HepG2 (cell line): Measurements from ENCODE around the gene OR4M1. TPM values are rescaled to one million over a fixed set of nuclear protein-coding genes. Genes with fewer than 3 reads are reported as not detected.
"Not testable (repeated sequence)": the region's sequence is repeated elsewhere in the genome, so short reads cannot be mapped to it uniquely, and the experiment has no call there.

Source experiments
- ATAC-seq: fragments of 200-7000 bp; cut with Tn5 transposase; 3 replicates; pipeline ENCODE4 v1.9.1; 2020; ENCODE audit warnings: mild to moderate bottlenecking, moderate library complexity
- BruUV-seq: library from RNA; stranded (reverse); fragments of 400-500 nt; replicated peaks from 2 replicates; lab custom pipeline; 2021; lab: Mats Ljungman, UMichigan
- CTCF ChIA-PET: fragments of 300-600 bp; formaldehyde crosslinking; extraction: SDS; loops from one replicate; lab custom pipeline; 2021; ENCODE audit warnings: low total read pairs, inconsistent platforms, low intra/inter-chr PET ratio; lab: Yijun Ruan, JAX
- POLR2A ChIA-PET: fragments of 350-600 bp; sonication (Branson Sonifier 250); formaldehyde crosslinking; loops from one replicate; lab custom pipeline; 2020; ENCODE audit warnings: antibody characterized with exemption, inconsistent platforms; lab: Yijun Ruan, JAX
- DNase-seq: peaks from one replicate; pipeline ENCODE4 v3.0.0-alpha.2; 2015; ENCODE audit warnings: low spot score
- FAIRE-seq: peaks from 3 replicates; lab custom pipeline; 2011; peaks lifted over from hg19 to GRCh38; lab: Jason Lieb, UNC
- H2AFZ ChIP-seq: one replicate; pipeline ENCODE4 v1.6.1; 2011; ENCODE audit warnings: low read length, inconsistent platforms
- H3K27ac ChIP-seq: fragments of 300-600 bp; 3 replicates; pipeline ENCODE4 v1.8.0; 2011; ENCODE audit warnings: mixed run types, mild to moderate bottlenecking, mixed read lengths, low read length, inconsistent platforms; ENCODE audit not compliant: insufficient read depth; ENCODE audit errors: extremely low read length
- H3K27me3 ChIP-seq, 2 experiments: fragments of 200-600 bp in 1 of 2; 2 replicates in 1 of 2; 3 replicates in 1 of 2; pipeline versions ENCODE4 v1.6.0 to v1.8.0; 2011; ENCODE audit warnings: low read length in 2 of 2, mild to moderate bottlenecking in 2 of 2, moderate library complexity in 2 of 2, inconsistent platforms in 1 of 2; ENCODE audit not compliant: insufficient read depth in 2 of 2, control insufficient read depth in 1 of 2
- H3K36me3 ChIP-seq, 2 experiments: fragments of 200-600 bp in 1 of 2; replicated peaks in 1 of 2; 2 replicates in 1 of 2; 3 replicates in 1 of 2; pipeline versions ENCODE4 v1.5.1 to v1.8.0; 2011; ENCODE audit warnings: low read length in 2 of 2, inconsistent platforms in 1 of 2; ENCODE audit not compliant: insufficient read depth in 2 of 2, control insufficient read depth in 1 of 2
- H3K4me1 ChIP-seq: 2 replicates; pipeline ENCODE4 v1.5.1; 2012; ENCODE audit warnings: low read length, inconsistent platforms; ENCODE audit not compliant: insufficient read depth
- H3K4me2 ChIP-seq: 2 replicates; pipeline ENCODE4 v1.6.0; 2011; ENCODE audit warnings: low read depth, low read length, inconsistent platforms
- H3K4me3 ChIP-seq, 3 experiments: fragments of 200-600 bp in 1 of 3; sonication (generic), shearing (Covaris generic) in 1 of 3; replicated peaks in 1 of 3; 2 replicates each; pipeline ENCODE4 v1.5.1; 2011 to 2016; ENCODE audit warnings: low read length in 3 of 3, inconsistent platforms in 2 of 3, low read depth in 2 of 3, mild to moderate bottlenecking in 2 of 3, control low read depth in 1 of 3, mixed read lengths in 1 of 3; ENCODE audit not compliant: insufficient read depth in 1 of 3
- H3K79me2 ChIP-seq: one replicate; pipeline ENCODE4 v1.6.1; 2011; ENCODE audit warnings: low read length, inconsistent platforms; ENCODE audit not compliant: insufficient read depth
- H3K9ac ChIP-seq: 2 replicates; pipeline ENCODE4 v1.6.0; 2011; ENCODE audit warnings: mild to moderate bottlenecking, low read depth, low read length, inconsistent platforms; ENCODE audit not compliant: insufficient read depth
- H3K9me3 ChIP-seq: 2 replicates; pipeline ENCODE4 v1.5.1; 2012; ENCODE audit warnings: mild to moderate bottlenecking, low read length
- H4K20me1 ChIP-seq: 2 replicates; pipeline ENCODE4 v1.6.0; 2011; ENCODE audit warnings: inconsistent platforms, mild to moderate bottlenecking, low read length, moderate library complexity; ENCODE audit not compliant: insufficient read depth
- CCAR2 ChIP-seq: fragments of 200-400 bp; formaldehyde crosslinking; optimal IDR thresholded peaks from 2 replicates; pipeline ENCODE3; 2018; ENCODE audit warnings: low read depth, mild to moderate bottlenecking, low read length, moderate library complexity
- CCDC6 ChIP-seq: sonication (generic); formaldehyde crosslinking; IDR thresholded peaks from 2 replicates; pipeline ENCODE4 v1.8.1; 2022; ENCODE audit warnings: mild to moderate bottlenecking, missing genetic modification reagents, moderate library complexity
- HES4 ChIP-seq: sonication (generic); formaldehyde crosslinking; IDR thresholded peaks from 2 replicates; pipeline ENCODE4 v1.9.0; 2021; ENCODE audit warnings: mild to moderate bottlenecking, missing genetic modification reagents, borderline replicate concordance
- NBN ChIP-seq: fragments of 450-650 bp; conservative IDR thresholded peaks from 2 replicates; pipeline ENCODE4 v1.6.1; 2017
- PCBP2 ChIP-seq: fragments of 200-400 bp; formaldehyde crosslinking; optimal IDR thresholded peaks from 2 replicates; pipeline ENCODE3; 2018; ENCODE audit warnings: low read length, low read depth; ENCODE audit not compliant: poor library complexity, severe bottlenecking
- RCOR2 ChIP-seq: IDR thresholded peaks from 2 replicates; pipeline ENCODE4 v1.6.1; 2016; ENCODE audit warnings: missing biosample characterization, missing genetic modification reagents
- RFX3 ChIP-seq: IDR thresholded peaks from 2 replicates; pipeline ENCODE4 v1.6.1; 2016; ENCODE audit warnings: missing biosample characterization, missing genetic modification reagents
- SOX5 ChIP-seq: IDR thresholded peaks from 2 replicates; pipeline ENCODE4 v1.6.1; 2016; ENCODE audit warnings: borderline replicate concordance
- SRSF9 ChIP-seq: fragments of 200-400 bp; formaldehyde crosslinking; IDR thresholded peaks from 2 replicates; pipeline ENCODE4 v1.6.1; 2018; ENCODE audit warnings: borderline replicate concordance, mild to moderate bottlenecking, low read depth, low read length; ENCODE audit not compliant: insufficient read depth, poor library complexity, severe bottlenecking
- TEF ChIP-seq: sonication (generic); formaldehyde crosslinking; IDR thresholded peaks from 2 replicates; pipeline ENCODE4 v1.5.0; 2020; ENCODE audit warnings: missing genetic modification reagents
- ZFAT ChIP-seq: sonication (generic); formaldehyde crosslinking; conservative IDR thresholded peaks from 2 replicates; pipeline ENCODE4 v1.8.1; 2023; ENCODE audit warnings: missing genetic modification reagents, inconsistent platforms
- ZNF121 ChIP-seq: sonication (generic); formaldehyde crosslinking; IDR thresholded peaks from 2 replicates; pipeline ENCODE4 v1.5.0; 2020; ENCODE audit warnings: mild to moderate bottlenecking, missing genetic modification reagents
- ZNF251 ChIP-seq: sonication (generic); formaldehyde crosslinking; IDR thresholded peaks from 2 replicates; pipeline ENCODE4 v1.9.0; 2021; ENCODE audit warnings: mild to moderate bottlenecking, missing genetic modification reagents
- ZNF335 ChIP-seq: sonication (generic); formaldehyde crosslinking; IDR thresholded peaks from 2 replicates; pipeline ENCODE4 v1.4.0; 2020; ENCODE audit warnings: missing genetic modification reagents
- ZNF441 ChIP-seq: sonication (generic); formaldehyde crosslinking; IDR thresholded peaks from 2 replicates; pipeline ENCODE4 v1.7.0; 2021; ENCODE audit warnings: missing genetic modification reagents, borderline replicate concordance
- ZNF773 ChIP-seq: sonication (generic); formaldehyde crosslinking; IDR thresholded peaks from 2 replicates; pipeline ENCODE4 v1.4.0; 2020; ENCODE audit warnings: missing genetic modification reagents, borderline replicate concordance
- ZNF777 ChIP-seq: sonication (generic); formaldehyde crosslinking; IDR thresholded peaks from 2 replicates; pipeline ENCODE4 v1.4.0; 2020; ENCODE audit warnings: missing genetic modification reagents
- ZSCAN20 ChIP-seq: sonication (generic); formaldehyde crosslinking; IDR thresholded peaks from 2 replicates; pipeline ENCODE4 v1.4.0; 2020; ENCODE audit warnings: missing genetic modification reagents, mild to moderate bottlenecking, borderline replicate concordance
- WGBS: methylation state at CpG from one replicate; pipeline ENCODE4 v1.1.6; 2017; ENCODE audit warnings: low lambda C conversion rate; 5-methylcytosine and 5-hydroxymethylcytosine counted together
- in situ Hi-C: cut with HindIII; loops from 2 replicates; pipeline ENCODE4 v1.10.0; 2017; ENCODE audit warnings: low pct_unique_long_range_greater_than_20kb; ENCODE audit not compliant: extremely low pct_ligation_motif_present
- intact Hi-C: fragments of 100-400 bp; cut with micrococcal nuclease; formaldehyde crosslinking; loops from one replicate; pipeline ENCODE4 v1.10.0; 2022; ENCODE audit not compliant: unreplicated experiment
- polyA plus RNA-seq, 8 experiments: library from polyadenylated mRNA; depleted of rRNA in 3 of 8; stranded (reverse) in 7 of 8; unstranded in 1 of 8; fragments of >200 nt; fragmentation: Illumina TruSeq in 4 of 8; extraction: Trizol in 4 of 8; gene quantifications; 2 replicates each; pipeline versions ENCODE4 v1.2.1 to v1.2.3, GENCODE V29; 2011 to 2016; ENCODE audit warnings: low read depth in 4 of 8, missing spikeins in 1 of 8, mixed read lengths in 1 of 8; ENCODE audit not compliant: insufficient read depth in 1 of 8
- total RNA-seq, 5 experiments: library from RNA; depleted of rRNA; stranded (reverse); fragments of >200 nt; fragmentation: Illumina TruSeq; extraction: Trizol; gene quantifications; 2 replicates each; pipeline ENCODE4 v1.2.3, GENCODE V29; 2016; ENCODE audit warnings: low read depth in 1 of 5

The OR4M1 gene
- total and polyA plus RNA-seq, 2 of the 13 experiments (the other 11 are each of a cell fraction or from before 2014, with no cell fraction given) = not detected

- H3K4me2 ChIP-seq, H3K9ac ChIP-seq, POLR2A ChIA-PET, H3K79me2 ChIP-seq, H3K4me1 ChIP-seq, DNase-seq, ATAC-seq, H4K20me1 ChIP-seq, H3K27me3 ChIP-seq, CTCF ChIA-PET, H2AFZ ChIP-seq, FAIRE-seq, BruUV-seq, intact Hi-C loops, H3K27ac ChIP-seq, H3K4me3 ChIP-seq, H3K36me3 ChIP-seq, in situ Hi-C loops: not testable (repeated sequence)
- WGBS = 37% methylated on average over 3 of the region's 3 CpGs
- peaks cover 16% of the 10 kb centered on the region for H3K9me3 ChIP-seq
These were observed 39.4 kb upstream of the OR4M1 start for GRCh38 chr14:19733893-19734292.

- FAIRE-seq (no peak), DNase-seq (no peak), ATAC-seq (no peak)
- Histone ChIP-seq H4K20me1 (no peaks in the 10 kb centered on the region), H3K9ac (no peak within 1 kb of the TSS), H3K27ac (no peak within 1 kb of the TSS), H3K36me3 (no peaks in the 10 kb centered on the region), H2AFZ (no peak within 1 kb of the TSS), H3K27me3 (no peaks in the 10 kb centered on the region), H3K4me1 (no peaks in the 10 kb centered on the region), H3K4me2 (no peak within 1 kb of the TSS), H3K79me2 (no peaks in the 10 kb centered on the region), H3K9me3 (no peaks in the 10 kb centered on the region), H3K4me3 (no peak within 1 kb of the TSS)
- in situ Hi-C loops (no loop called here), intact Hi-C loops (no loop called here)
- WGBS = 0% methylated on average over 1 of the region's 1 CpG
- ChIA-PET CTCF (no interaction called here), POLR2A (no interaction called here)
- no TSS peak for BruUV-seq
- no peak for TF ChIP-seq RCOR2 (CRISPR knock-in tag)
- no peak for TF ChIP-seq ZSCAN20 (CRISPR knock-in tag)
- no peak for TF ChIP-seq HES4 (CRISPR knock-in tag)
- TF ChIP-seq ZFAT (CRISPR knock-in tag) = no peak
- TF ChIP-seq ZNF251 = no peak
- no peak for TF ChIP-seq ZNF773 (CRISPR knock-in tag)
- TF ChIP-seq RFX3 (CRISPR knock-in tag) = no peak
- no peak for TF ChIP-seq NBN
- TF ChIP-seq SOX5 = no peak
- TF ChIP-seq TEF = no peak
- TF ChIP-seq CCDC6 (CRISPR knock-in tag) = no peak
- TF ChIP-seq PCBP2 = no peak
- TF ChIP-seq CCAR2 = no peak
- no peak for TF ChIP-seq SRSF9
- no peak for TF ChIP-seq ZNF441
- TF ChIP-seq ZNF121 (CRISPR knock-in tag) = no peak
- TF ChIP-seq ZNF777 (CRISPR knock-in tag) = no peak
- TF ChIP-seq ZNF335 = no peak
These were observed 30.0 kb upstream of the OR4M1 start, which contains the start of gene OR4Q3 for GRCh38 chr14:19743256-19743655. TSS of gene OR4Q3 (plus strand) at chr14:19743571.
